Activated T-cell treated with anti-CD3 and anti-CD28 coated beads, Interleukin-2, amount 50 U/mL, for 4 hours (primary cell): ENCODE results near the gene TENM3. TPM values are rescaled to one million over a fixed set of nuclear protein-coding genes. Genes with fewer than 3 reads are reported as not detected.

Experiments used
- ATAC-seq, 2 donors: fragments of 200-7000 bp; cut with Tn5 transposase; one replicate each; pipeline ENCODE4 v1.10.0; 2021
- DNase-seq: peaks from one replicate; pipeline ENCODE4 v3.0.0-alpha.2; 2020
- H3K27me3 Mint-ChIP-seq: one replicate; pipeline ENCODE4 v1.8.0; 2021; ENCODE audit warnings: low read depth, mixed read lengths
- H3K36me3 Mint-ChIP-seq: one replicate; pipeline ENCODE4 v1.8.0; 2022; ENCODE audit warnings: mixed read lengths; ENCODE audit not compliant: insufficient read depth
- H3K4me1 Mint-ChIP-seq: one replicate; pipeline ENCODE4 v1.8.0; 2021; ENCODE audit warnings: low read depth, mixed read lengths
- H3K4me3 Mint-ChIP-seq: one replicate; pipeline ENCODE4 v1.8.0; 2021; ENCODE audit warnings: mild to moderate bottlenecking, moderate library complexity, mixed read lengths
- H3K9me3 Mint-ChIP-seq: one replicate; pipeline ENCODE4 v1.8.0; 2021; ENCODE audit warnings: mixed read lengths
- total RNA-seq, 3 donors: library from RNA; stranded (reverse); gene quantifications; one replicate each; pipeline ENCODE4 v1.2.1, GENCODE V29; 2021

TENM3 gene
- total RNA-seq, 3 donors from 2014 or later: 0.03 to 0.14 (median 0.13) TPM

DNA sequence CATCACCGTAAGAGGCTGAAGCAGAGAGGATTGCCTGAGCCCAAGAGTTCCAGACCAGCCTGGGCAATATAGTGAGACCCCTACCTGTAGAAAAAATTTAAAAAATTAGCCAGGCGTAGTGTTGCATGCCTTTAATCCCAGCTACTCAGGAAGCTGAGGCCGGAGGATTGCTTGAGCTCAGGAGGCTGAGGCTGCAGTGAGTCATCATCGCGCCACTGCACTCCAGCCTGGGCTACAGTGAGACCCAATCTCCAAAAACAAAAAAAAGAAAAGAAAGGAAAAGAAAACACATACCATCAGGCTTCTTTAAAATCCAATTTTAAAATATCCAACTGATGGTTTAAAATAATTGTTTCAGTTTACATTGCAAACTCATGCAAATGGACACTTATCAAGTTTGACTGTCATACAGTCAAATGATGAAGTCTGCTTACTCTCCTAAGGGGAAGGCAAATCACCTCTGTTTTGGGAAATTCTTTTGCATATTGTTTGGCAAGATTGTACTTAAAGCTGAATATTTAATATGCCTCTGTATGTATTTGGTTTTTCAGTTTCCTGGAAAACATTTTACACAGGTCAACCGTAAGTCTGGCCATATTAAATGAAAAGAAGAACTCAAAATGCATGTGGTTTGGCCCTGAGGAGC is 23.7 kb upstream of the TENM3 start:
- no peaks in the 10 kb centered on the region for H3K27me3 Mint-ChIP-seq
- no peak for ATAC-seq
- no peaks in the 10 kb centered on the region for H3K4me1 Mint-ChIP-seq
- no peak overlapping the region for H3K4me3 Mint-ChIP-seq
- H3K36me3 Mint-ChIP-seq: no peaks in the 10 kb centered on the region
- DNase-seq: no peak
- no peaks in the 10 kb centered on the region for H3K9me3 Mint-ChIP-seq

DNA sequence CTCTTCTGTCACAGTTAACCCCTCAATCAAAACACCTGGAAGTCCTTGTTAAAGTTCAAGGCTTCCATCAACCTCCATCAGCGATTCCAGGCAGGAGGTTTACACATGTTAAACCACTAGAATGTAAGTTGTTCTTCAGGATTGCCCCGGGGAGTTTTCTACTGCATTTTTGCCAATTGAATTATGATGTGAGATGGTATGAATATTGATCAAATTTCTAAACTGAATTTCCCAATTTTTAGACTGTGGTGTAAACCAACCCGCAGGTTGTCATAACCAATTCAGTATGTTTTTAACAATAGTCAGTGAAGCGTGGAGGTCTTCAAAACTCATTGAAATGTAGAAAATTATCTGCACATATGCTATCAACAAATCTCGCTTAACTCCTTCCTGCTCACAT is 21.2 kb upstream of the TENM3 start:
- ATAC-seq: no peak
- Mint-ChIP-seq H3K4me3 (no peak overlapping the region), H3K36me3 (no peaks in the 10 kb centered on the region), H3K27me3 (no peaks in the 10 kb centered on the region), H3K9me3 (no peaks in the 10 kb centered on the region), H3K4me1 (no peaks in the 10 kb centered on the region)
- DNase-seq: no peak

DNA sequence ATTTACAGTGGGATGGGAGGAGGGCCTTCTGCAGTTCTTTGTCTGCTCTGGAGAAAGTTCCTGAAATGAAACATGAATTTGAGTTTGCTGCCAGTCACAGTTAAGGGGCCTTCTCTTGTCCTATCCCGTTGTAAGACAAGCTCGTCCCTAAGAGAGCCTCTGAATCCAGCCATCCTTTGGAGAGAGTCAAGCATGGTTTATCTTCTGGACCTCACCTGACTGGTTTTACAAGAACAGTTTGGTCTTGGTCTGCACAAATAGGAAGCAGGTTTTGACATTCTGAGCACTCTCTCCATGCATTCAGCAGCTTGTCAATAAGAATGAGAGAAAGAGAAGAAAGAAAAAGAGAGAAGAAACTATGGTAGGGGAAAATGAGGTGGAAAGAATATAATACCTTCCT is 20.4 kb upstream of the TENM3 start:
- Mint-ChIP-seq H3K9me3 (no peaks in the 10 kb centered on the region), H3K4me1 (no peaks in the 10 kb centered on the region), H3K36me3 (no peaks in the 10 kb centered on the region), H3K4me3 (no peak overlapping the region), H3K27me3 (no peaks in the 10 kb centered on the region)
- no peak for ATAC-seq
- no peak for DNase-seq

DNA sequence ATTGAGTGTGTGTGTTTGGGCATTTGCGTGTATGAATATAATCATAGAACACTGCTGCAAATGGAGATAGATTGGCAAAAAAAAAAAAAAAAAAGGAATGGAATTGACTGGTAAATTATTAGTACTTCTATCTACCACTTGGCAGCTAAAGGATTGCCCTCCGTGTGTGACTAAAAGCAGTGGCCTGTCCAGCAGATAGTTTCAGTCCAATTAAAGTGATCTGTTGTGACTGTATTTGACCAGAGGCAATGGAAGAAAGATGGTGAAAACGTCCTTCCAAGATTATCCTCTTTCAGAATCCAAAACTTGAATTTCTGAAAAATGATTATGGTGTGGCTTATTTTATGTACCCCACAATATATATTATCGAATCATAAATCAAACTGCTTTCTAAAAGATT is 19.5 kb upstream of the TENM3 start:
- no peaks in the 10 kb centered on the region for H3K9me3 Mint-ChIP-seq
- ATAC-seq: no peak

DNA sequence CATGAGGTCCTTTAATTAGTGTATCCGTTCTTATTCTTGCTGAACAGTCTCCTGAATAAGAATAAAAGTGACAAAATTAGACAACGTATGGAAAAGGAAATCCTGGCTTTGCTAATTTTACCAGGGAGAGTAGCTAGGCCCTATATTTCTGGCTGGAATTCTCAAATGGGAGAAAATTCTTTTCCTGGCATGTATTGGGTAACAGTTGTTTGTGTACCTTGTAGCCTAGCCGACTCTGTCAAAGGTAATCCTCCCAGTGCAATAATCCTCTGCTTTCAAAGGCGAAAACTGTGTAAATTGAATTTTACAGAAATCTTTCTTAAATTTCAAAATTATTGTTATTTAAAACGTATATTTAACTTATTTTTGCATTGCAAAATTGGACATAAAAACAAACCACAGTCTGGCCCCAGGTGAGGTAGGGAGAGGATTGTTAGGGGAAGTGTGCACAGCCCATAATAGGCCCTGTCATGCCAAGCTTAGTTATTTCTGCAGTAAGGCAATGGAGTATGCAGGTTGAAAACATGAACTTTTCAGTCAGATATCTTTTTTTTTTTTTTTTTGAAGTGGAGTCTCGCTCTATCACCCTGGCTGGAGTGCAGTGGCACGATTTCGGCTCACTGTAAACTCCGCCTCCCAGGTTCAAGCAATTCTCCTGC is 18.9 kb upstream of the TENM3 start:
- Mint-ChIP-seq H3K36me3 (no peaks in the 10 kb centered on the region), H3K9me3 (no peaks in the 10 kb centered on the region), H3K4me1 (no peaks in the 10 kb centered on the region), H3K4me3 (no peak overlapping the region), H3K27me3 (no peaks in the 10 kb centered on the region)
- ATAC-seq (no peak), DNase-seq (no peak)

More for the DNA sequence above, 19.5 kb upstream of the TENM3 start:
- Mint-ChIP-seq H3K36me3 (no peaks in the 10 kb centered on the region), H3K4me3 (no peak overlapping the region), H3K4me1 (no peaks in the 10 kb centered on the region), H3K27me3 (no peaks in the 10 kb centered on the region)
- no peak for DNase-seq

DNA sequence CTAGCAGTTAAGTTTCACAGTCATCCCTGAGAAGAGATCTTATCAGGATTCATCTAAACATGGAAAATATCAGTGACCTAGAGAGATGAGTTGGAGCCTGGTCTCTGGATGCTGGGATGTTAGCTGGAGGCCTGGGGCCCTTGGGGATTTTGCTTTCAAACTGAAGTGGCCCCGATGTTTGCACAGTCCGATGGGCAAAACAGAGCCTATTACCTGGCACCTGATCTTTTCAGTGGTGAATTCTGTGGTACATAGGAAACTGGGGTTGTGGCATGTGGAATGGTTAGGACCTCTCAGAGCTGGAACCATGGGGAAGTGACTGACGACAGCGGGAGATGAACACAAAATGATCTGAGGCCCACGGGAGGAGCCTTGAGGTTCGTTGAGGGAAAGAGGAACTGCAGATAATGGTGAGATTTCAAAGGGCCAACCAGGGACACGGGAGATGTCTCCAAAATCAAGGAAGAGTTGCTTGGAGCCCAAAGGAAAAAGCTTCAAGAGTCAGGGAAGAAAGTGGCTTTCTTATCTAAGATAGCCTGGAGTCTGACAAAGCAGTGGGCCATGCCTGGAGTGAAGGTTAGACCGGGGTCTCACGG is 17.8 kb upstream of the TENM3 start:
- Mint-ChIP-seq H3K4me1 (no peaks in the 10 kb centered on the region), H3K9me3 (no peaks in the 10 kb centered on the region), H3K36me3 (no peaks in the 10 kb centered on the region), H3K27me3 (no peaks in the 10 kb centered on the region), H3K4me3 (no peak overlapping the region)
- DNase-seq (no peak), ATAC-seq (no peak)

DNA sequence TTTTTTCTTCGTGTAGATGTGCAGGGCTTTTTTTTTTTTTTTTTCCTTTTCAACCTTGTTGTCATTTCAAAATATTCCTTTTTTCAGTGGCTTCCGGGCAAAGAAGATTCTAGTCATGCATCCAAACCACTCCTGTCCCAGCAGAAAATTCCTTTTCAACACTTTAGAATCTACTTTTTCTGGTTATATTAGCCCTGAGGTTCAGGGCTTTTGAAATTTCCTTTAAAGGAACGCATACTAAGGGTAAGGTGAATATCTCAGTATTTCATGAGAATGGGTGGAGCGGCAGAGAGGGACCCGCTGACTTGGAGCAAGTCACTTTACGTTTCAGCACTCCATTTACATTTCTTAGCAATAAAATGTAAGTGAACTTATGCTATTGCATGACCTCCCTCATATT is 15.6 kb upstream of the TENM3 start:
- ATAC-seq (no peak), DNase-seq (no peak)
- H3K9me3 Mint-ChIP-seq: no peaks in the 10 kb centered on the region
- H3K36me3 Mint-ChIP-seq: no peaks in the 10 kb centered on the region
- no peak overlapping the region for H3K4me3 Mint-ChIP-seq
- H3K27me3 Mint-ChIP-seq: no peaks in the 10 kb centered on the region
- H3K4me1 Mint-ChIP-seq: no peaks in the 10 kb centered on the region

DNA sequence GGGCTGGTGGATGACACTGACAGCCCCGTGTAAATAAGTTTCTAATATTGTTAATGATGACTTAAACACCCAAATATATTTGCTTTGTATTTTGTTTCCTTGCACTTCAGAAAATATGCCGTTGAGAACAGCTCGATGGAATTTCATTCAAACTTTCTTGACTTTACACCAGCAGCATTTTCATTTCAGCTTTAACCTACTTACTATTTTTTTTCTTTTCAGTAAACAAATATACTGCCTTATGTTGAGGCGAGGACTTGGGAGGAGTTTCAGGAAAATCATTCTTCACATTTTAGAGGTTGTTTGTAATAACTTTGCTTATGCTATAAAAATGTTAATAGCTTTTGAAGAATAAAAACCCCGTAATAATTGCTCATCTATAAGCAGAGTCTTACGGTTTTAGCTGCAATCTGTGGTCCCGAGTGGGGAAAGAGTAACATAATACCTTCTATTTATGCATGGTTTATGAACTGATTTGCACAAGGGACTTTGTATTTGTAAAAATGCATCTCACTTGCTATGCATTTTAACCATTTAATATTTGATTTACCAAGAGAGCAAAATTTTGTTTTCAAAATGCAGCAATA is 14.1 kb upstream of the TENM3 start:
- H3K4me1 Mint-ChIP-seq: no peaks in the 10 kb centered on the region
- no peak overlapping the region for H3K4me3 Mint-ChIP-seq
- H3K27me3 Mint-ChIP-seq: no peaks in the 10 kb centered on the region
- no peaks in the 10 kb centered on the region for H3K9me3 Mint-ChIP-seq
- ATAC-seq (no peak), DNase-seq (no peak)
- no peaks in the 10 kb centered on the region for H3K36me3 Mint-ChIP-seq

DNA sequence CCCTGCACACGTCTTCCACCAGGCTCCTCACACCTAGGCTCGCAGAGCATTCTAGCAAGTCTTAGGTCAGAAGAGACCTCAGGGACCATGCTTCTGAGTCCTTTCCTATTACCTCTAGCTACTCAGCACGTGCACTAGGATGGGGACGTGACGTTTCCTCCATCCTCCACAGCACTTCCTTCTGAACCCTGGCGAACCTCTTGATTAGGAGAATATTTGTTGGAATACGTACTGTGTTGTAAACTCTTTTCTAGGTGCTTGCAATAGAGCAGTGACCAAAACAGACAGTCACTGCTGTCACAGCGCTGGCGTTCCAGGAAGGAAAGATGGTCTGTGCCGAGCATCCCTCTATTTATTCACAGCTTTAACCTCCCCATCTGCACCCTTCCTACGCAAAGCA is 12.9 kb upstream of the TENM3 start:
- DNase-seq (no peak), ATAC-seq (no peak)
- no peaks in the 10 kb centered on the region for H3K4me1 Mint-ChIP-seq
- no peaks in the 10 kb centered on the region for H3K9me3 Mint-ChIP-seq
- H3K36me3 Mint-ChIP-seq: no peaks in the 10 kb centered on the region
- H3K27me3 Mint-ChIP-seq: no peaks in the 10 kb centered on the region
- no peak overlapping the region for H3K4me3 Mint-ChIP-seq

DNA sequence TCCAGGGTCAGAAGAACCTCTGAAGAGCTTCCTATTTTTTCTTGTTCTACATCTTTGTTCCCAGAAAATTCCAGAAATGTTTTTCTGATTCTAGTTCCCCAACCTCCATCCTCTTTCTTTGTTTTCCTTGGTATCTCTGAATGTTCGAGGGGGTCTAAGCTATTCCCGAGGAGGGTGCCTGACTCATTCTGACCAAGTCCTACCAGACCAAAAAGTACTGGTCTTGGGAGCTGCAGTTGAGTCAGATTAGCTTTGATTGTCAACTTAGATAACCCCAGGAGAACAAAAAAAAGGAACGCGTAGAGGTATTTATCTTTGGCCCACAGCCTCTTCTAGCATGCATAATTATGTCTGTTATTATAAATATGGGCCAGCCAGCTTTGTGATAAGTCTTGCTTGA is 12.1 kb upstream of the TENM3 start:
- Mint-ChIP-seq H3K4me1 (no peaks in the 10 kb centered on the region), H3K4me3 (no peak overlapping the region), H3K36me3 (no peaks in the 10 kb centered on the region), H3K9me3 (no peaks in the 10 kb centered on the region), H3K27me3 (no peaks in the 10 kb centered on the region)
- DNase-seq (no peak), ATAC-seq (no peak)

DNA sequence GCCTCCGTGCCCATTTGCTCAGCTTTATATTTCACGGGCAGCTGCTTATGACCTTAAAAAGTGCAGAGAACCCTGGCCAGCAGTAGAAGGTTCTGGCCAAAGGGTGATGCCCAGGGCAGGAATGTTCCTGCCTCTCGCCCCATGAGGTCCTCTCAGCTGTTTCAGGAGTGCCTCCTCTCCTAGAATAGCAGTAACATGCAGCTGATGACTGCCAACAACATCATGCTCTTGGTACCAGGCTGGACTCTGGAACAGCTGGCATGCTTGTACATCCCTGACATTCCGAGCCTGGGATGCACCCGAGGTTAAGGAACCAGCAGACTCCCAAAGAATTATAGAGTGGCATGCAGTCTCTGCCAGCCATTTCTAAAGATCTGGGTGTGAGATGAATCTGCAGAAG is 11.7 kb upstream of the TENM3 start:
- H3K4me3 Mint-ChIP-seq: no peak overlapping the region
- no peaks in the 10 kb centered on the region for H3K4me1 Mint-ChIP-seq
- ATAC-seq (no peak), DNase-seq (no peak)
- H3K27me3 Mint-ChIP-seq: no peaks in the 10 kb centered on the region
- no peaks in the 10 kb centered on the region for H3K36me3 Mint-ChIP-seq
- H3K9me3 Mint-ChIP-seq: no peaks in the 10 kb centered on the region

DNA sequence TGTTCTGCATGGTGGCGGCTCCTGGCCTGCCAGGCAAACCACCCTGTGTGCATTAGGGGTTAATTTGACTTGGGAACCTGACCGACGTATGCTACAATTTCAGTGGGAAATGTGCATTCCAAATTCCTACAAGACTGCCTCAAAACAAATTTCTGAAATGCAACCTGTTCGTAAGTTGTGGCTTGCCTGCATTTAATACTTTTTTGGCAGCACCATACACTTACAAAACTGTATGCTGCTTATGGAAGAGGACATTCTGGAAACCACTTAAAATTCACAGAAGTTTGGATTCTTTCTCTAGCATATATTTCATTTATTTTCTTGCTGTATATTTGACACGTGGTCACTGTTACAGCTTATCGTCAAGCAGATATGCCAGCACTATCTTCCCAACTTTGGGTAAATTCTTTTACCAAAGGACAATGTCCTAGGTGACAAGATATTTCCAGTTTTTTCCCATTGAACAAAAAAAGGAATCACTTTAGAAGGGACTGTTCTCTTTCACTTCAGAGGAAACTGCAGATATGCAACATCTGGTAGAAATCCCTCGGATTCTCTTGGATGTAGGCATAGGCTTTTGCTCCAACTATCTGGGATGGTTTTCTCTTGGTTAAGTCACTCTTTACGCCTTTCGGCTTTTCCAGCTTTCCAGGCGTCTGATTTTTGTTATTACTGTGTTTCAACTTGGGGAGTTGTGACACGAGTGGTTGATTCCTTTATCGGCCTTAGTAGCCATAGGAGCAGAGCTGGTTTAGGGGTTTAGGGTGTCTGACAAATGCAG is 9.7 kb upstream of the TENM3 start:
- Mint-ChIP-seq H3K36me3 (no peaks in the 10 kb centered on the region), H3K4me1 (no peaks in the 10 kb centered on the region), H3K27me3 (no peaks in the 10 kb centered on the region)

DNA sequence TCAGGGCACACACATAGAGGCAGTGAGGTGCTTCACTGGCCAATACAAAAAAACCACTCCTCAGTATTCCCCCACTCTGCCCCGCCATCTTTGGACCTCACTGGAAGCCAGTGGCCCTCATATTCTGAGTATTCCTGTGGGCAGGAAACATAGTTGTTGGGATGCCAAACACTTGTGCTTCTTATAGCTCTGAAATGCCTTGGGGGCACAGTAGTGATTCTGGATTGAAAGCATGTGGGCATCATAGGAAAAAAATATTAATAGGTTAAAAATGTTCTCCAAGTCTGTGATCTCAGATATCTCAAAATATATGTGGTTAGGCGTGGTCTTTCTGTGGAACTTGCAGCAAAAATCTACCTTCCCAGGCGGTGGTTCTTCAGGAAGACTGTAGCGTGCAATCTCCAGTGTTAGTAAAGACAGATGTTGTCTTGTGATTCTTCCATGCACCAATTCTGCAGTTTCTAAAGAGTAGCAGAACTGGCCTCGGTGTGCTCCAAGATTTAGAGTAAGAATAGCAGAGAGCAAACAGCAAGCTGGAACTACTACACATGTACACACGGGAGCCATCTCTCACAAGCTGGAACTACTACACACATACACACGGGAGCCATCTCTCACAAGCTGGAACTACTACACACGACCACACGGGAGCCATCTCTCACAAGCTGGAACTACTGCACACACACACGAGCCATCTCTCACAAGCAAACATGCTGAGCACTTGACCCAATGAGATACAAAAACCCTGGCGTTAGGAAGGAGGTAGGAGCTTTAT is 8.0 kb upstream of the TENM3 start:
- H3K36me3 Mint-ChIP-seq: no peaks in the 10 kb centered on the region
- DNase-seq (no peak), ATAC-seq (no peak)
- no peak overlapping the region for H3K4me3 Mint-ChIP-seq
- no peaks in the 10 kb centered on the region for H3K27me3 Mint-ChIP-seq
- no peaks in the 10 kb centered on the region for H3K9me3 Mint-ChIP-seq
- no peaks in the 10 kb centered on the region for H3K4me1 Mint-ChIP-seq

More for the DNA sequence above, 9.7 kb upstream of the TENM3 start:
- Mint-ChIP-seq H3K4me3 (no peak overlapping the region), H3K9me3 (no peaks in the 10 kb centered on the region)
- no peak for ATAC-seq
- no peak for DNase-seq

DNA sequence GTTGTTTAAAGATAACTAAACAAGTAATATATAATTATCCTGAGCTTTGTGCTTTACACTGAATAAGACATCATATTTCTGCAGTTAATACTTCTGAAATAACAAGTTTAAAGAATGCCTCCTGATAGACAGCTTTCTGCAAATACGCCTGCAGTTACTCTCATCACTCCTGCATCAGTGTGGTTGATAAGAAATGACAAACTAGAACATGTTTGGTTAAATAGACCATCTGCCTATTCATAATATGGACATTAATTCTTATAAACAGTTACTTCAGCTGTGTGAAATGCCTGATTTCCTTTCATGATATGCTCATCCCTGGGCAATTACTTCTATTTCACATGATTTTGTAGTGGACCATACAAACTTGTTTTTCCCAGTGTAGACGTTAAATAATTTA is 7.0 kb upstream of the TENM3 start:
- Mint-ChIP-seq H3K4me1 (no peaks in the 10 kb centered on the region), H3K9me3 (no peaks in the 10 kb centered on the region), H3K36me3 (no peaks in the 10 kb centered on the region), H3K27me3 (no peaks in the 10 kb centered on the region), H3K4me3 (no peak overlapping the region)
- ATAC-seq (no peak), DNase-seq (no peak)
